NB4 (cell line): ENCODE data around the gene SOHLH1.

Source experiments
- MYC ChIP-seq: IDR thresholded peaks from 2 replicates; pipeline ENCODE4 v1.6.1; 2011; ENCODE audit warnings: low read depth, low read length
- POLR2A ChIP-seq: IDR thresholded peaks from 2 replicates; pipeline ENCODE4 v1.6.1; 2011; ENCODE audit warnings: mild to moderate bottlenecking; ENCODE audit not compliant: insufficient read length; ENCODE audit errors: extremely low read depth
- TF ChIP-seq, protein P1 (sequence below): IDR thresholded peaks from one replicate; pipeline ENCODE4 v1.5.1; 2012; ENCODE audit warnings: low read depth, low read length
- TF ChIP-seq, protein P2 (sequence below): IDR thresholded peaks from 2 replicates; pipeline ENCODE4 v1.6.1; 2011; ENCODE audit warnings: low read depth, low read length

DNA sequence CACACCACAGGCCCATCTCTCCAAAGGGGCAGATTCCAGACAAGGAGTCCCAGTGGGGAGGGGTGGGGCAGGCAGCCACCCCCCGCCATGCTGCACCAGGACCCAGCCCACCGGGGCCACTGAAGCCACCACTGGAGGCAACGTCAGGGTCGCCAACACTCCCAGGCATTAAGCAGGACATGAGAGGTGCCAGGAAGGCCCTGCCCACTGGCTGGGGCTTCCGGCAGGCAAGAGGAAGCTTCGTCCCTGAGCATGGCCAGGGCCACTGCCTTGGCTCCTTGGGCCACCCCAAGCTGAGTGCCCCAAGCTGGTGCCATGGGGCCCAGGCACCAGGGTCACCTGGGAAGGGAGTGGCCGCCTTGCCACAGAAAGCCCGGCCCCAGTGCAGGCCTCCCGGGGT, 20.2 kb upstream of the SOHLH1 start:
- TF ChIP-seq POLR2A: no peak
- TF ChIP-seq, protein P1, sequence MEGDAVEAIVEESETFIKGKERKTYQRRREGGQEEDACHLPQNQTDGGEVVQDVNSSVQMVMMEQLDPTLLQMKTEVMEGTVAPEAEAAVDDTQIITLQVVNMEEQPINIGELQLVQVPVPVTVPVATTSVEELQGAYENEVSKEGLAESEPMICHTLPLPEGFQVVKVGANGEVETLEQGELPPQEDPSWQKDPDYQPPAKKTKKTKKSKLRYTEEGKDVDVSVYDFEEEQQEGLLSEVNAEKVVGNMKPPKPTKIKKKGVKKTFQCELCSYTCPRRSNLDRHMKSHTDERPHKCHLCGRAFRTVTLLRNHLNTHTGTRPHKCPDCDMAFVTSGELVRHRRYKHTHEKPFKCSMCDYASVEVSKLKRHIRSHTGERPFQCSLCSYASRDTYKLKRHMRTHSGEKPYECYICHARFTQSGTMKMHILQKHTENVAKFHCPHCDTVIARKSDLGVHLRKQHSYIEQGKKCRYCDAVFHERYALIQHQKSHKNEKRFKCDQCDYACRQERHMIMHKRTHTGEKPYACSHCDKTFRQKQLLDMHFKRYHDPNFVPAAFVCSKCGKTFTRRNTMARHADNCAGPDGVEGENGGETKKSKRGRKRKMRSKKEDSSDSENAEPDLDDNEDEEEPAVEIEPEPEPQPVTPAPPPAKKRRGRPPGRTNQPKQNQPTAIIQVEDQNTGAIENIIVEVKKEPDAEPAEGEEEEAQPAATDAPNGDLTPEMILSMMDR: no peak
- TF ChIP-seq, protein P2, sequence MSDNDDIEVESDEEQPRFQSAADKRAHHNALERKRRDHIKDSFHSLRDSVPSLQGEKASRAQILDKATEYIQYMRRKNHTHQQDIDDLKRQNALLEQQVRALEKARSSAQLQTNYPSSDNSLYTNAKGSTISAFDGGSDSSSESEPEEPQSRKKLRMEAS: no peak
- no peak for TF ChIP-seq MYC
